Stimulated activated CD8-positive, alpha-beta memory T cell treated with anti-CD3 and anti-CD28 coated beads, Interleukin-12 subunit alpha, Interleukin-12 subunit beta, amount 100 ng/mL, for 1 hour (primary cell): ENCODE data around the gene C1orf167.
A peak's percentile ranks its signal among the peaks of the same experiment; 100 is the strongest.

ENCODE experiments used
- DNase-seq: peaks from one replicate; pipeline ENCODE4 v3.0.0-alpha.2; 2020; ENCODE audit warnings: low read depth

The C1orf167 gene

GRCh38 chr1:11736746-11737639 lies 25.0 kb upstream of the C1orf167 start:
- DNase-seq: peak; percentile 30

- no peak for DNase-seq
These were observed 23.9 kb upstream of the C1orf167 start for GRCh38 chr1:11738096-11738495.

- DNase-seq: no peak
These were observed 23.2 kb upstream of the C1orf167 start for GRCh38 chr1:11738783-11739182.

- no peak for DNase-seq
These were observed 21.5 kb upstream of the C1orf167 start for GRCh38 chr1:11740258-11741192.

- DNase-seq: no peak
These were observed 20.5 kb upstream of the C1orf167 start for GRCh38 chr1:11741482-11741881.

- no peak for DNase-seq
These were observed 20.0 kb upstream of the C1orf167 start for GRCh38 chr1:11741919-11742558.

- no peak for DNase-seq
These were observed 17.7 kb upstream of the C1orf167 start for GRCh38 chr1:11744287-11744686.

- no peak for DNase-seq
These were observed 15.9 kb upstream of the C1orf167 start for GRCh38 chr1:11746092-11746491.

GRCh38 chr1:11746795-11747487 lies 15.1 kb upstream of the C1orf167 start:
- no peak for DNase-seq

GRCh38 chr1:11748294-11749202 lies 13.4 kb upstream of the C1orf167 start:
- DNase-seq: no peak

- peak; percentile 22 for DNase-seq
These were observed 12.7 kb upstream of the C1orf167 start for GRCh38 chr1:11749203-11749689.

- DNase-seq: no peak
These were observed 12.0 kb upstream of the C1orf167 start for GRCh38 chr1:11749996-11750395.

GRCh38 chr1:11751087-11751486 lies 10.9 kb upstream of the C1orf167 start:
- no peak for DNase-seq

GRCh38 chr1:11752359-11753088 lies 9.5 kb upstream of the C1orf167 start:
- no peak for DNase-seq

GRCh38 chr1:11753555-11754208 lies 8.3 kb upstream of the C1orf167 start:
- no peak for DNase-seq

- no peak for DNase-seq
These were observed 4.9 kb upstream of the C1orf167 start for GRCh38 chr1:11757047-11757446.

GRCh38 chr1:11759791-11760190 lies 2.2 kb upstream of the C1orf167 start:
- no peak for DNase-seq

GRCh38 chr1:11761285-11761684 lies 708 bp upstream of the C1orf167 start:
- no peak for DNase-seq

GRCh38 chr1:11764115-11764514 lies 2.1 kb downstream of the C1orf167 start:
- no peak for DNase-seq
